ENCODE results near the gene SAMD14.

Gene SAMD14

DNA sequence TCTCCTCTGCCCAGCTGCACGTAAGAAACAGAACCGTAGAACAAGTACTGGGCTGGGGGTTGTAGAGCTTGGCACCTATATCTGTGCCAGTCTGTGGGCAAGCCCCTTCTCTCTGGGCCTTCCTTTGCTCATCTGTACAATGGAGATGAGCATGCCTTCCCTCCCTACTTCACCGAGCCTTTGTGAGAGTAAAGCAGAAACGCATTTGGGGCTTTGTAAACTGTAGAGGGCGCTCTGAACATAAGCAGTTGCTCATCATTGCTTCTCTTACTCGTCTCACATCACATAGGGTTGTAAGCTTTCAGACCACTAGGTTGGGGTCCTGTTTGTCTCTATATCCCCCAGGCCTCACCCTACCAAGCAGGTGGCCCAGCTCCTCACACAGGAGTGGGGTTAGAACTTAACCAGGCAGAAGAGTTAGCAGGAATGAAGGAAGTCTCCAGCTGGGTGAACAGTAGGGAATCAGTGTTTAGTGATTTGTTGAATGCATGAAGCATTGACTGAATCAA is 15.1 kb downstream of the SAMD14 start:
- in situ Hi-C loops (cut with HindIII; ENCODE audit: low sequenced_read_pairs): no loop called here

- in situ Hi-C loops (cut with HindIII; ENCODE audit: low sequenced_read_pairs): no loop called here
These were observed 15.6 kb downstream of the SAMD14 start for GRCh38 chr17:50114401-50114800.

DNA sequence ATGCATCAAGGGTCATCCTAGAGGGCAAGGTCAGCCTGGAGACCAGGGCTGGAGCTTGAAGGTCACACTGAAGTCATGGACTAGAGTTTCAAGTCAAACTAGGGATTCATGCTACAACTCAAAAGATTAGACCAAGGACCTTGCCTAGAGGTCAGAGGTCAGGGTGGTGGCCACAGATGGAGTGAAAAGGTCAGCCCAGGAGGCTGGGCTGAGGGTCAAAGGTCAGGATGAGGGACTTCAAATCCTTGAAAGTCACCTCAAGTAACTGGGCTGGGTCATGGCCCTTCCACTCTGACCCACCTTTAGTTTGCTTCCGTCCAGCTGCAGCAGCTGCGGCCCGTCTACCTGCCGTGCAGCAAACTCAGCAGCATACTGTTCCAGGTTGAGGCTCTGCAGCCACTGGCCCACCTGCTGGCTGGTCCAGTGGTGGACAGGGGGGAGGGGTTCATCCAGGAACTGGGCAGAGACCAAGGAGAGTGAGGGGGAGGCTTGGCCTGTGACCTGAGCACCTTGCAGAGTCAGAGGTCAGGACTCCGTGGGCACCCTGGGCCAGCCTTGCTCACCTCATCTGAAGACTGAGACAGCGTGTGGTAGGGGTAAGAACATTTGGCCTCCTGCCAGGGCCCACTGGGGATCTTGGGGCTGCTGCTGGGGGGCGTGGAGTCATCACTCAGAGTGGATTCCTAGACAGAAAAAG is 16.2 kb downstream of the SAMD14 start:
- in situ Hi-C loops (cut with HindIII; ENCODE audit: low sequenced_read_pairs): no loop called here

GRCh38 chr17:50112694-50113093 is 17.3 kb downstream of the SAMD14 start:
- in situ Hi-C loops (cut with HindIII; ENCODE audit: low sequenced_read_pairs): no loop called here

- in situ Hi-C loops (cut with HindIII; ENCODE audit: low sequenced_read_pairs): no loop called here
These were observed 18.0 kb downstream of the SAMD14 start for GRCh38 chr17:50111673-50112655.

DNA sequence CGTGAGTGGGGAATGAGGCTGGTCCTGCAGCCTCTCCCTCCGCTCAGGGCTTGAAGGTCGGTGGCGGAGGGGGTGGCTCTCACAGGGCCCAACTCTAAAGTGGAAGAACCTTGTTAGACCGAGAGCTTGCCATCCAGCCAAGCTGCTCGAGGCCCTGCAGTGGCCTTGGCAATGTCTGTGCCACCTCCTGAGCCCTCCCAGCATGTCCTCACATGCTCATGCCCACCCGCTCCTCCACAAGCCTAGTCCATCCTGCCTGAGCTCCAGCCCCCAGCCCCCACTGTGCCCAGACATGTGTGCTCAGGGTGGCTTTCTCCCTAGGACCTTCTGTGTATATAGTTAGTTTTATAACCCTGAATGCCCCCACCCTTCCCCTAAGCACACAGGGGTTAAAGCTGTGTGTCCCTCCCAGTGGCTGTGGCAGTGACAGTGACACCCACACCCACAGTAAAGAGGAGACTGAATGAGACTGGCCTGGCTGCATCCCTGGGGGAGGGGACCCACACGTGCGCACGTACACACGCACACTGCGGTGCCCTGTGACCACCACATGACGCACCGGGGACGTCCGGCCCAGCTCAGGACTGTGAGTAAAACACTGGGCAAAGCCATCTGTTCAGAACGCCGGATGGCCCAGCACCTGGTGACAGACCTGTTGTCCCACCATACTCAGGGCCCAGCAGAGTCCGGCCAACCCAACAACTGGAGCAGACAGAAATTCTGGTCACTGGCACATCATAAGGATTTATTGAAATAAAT is 19.2 kb downstream of the SAMD14 start:
- in situ Hi-C loops (cut with HindIII; ENCODE audit: low sequenced_read_pairs): no loop called here

- in situ Hi-C loops (cut with HindIII; ENCODE audit: low sequenced_read_pairs): loop anchor here (5.0 kb wide), 1 partner anchor 93 kb away; the partner anchor contains the start of gene COL1A1
These were observed 20.2 kb downstream of the SAMD14 start for GRCh38 chr17:50109785-50110184.

DNA sequence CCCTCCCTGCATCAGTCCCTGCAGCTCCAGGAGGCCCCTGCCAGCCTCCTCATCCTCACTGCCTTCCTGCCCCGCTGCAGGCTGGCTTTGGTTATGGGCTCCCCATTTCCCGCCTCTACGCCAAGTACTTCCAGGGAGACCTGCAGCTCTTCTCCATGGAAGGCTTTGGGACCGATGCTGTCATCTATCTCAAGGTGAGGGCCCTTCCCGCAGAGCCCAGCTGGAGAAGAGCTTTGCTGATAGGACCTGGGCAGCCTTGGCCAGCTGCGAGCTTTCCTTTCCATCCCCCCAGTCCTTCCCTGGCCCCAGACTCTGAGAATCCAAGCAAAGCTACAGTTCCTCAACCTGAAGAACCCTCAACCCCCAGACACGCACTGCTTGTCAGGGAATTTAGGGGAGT is 20.8 kb downstream of the SAMD14 start:
- in situ Hi-C loops (cut with HindIII; ENCODE audit: low sequenced_read_pairs): loop anchor here (5.0 kb wide), 1 partner anchor 93 kb away; the partner anchor contains the start of gene COL1A1

GRCh38 chr17:50108556-50108955 is 21.4 kb downstream of the SAMD14 start:
- in situ Hi-C loops (cut with HindIII; ENCODE audit: low sequenced_read_pairs): loop anchor here (5.0 kb wide), 1 partner anchor 94 kb away; the partner anchor contains the start of gene COL1A1

- in situ Hi-C loops (cut with HindIII; ENCODE audit: low sequenced_read_pairs): loop anchor here (5.0 kb wide), 1 partner anchor 94 kb away; the partner anchor contains the start of gene COL1A1
These were observed 22.1 kb downstream of the SAMD14 start for GRCh38 chr17:50107790-50108414.

GRCh38 chr17:50106393-50107131 is 23.4 kb downstream of the SAMD14 start:
- in situ Hi-C loops (cut with HindIII; ENCODE audit: low sequenced_read_pairs): loop anchor here (5.0 kb wide), 1 partner anchor 96 kb away; the partner anchor contains the start of gene COL1A1

DNA sequence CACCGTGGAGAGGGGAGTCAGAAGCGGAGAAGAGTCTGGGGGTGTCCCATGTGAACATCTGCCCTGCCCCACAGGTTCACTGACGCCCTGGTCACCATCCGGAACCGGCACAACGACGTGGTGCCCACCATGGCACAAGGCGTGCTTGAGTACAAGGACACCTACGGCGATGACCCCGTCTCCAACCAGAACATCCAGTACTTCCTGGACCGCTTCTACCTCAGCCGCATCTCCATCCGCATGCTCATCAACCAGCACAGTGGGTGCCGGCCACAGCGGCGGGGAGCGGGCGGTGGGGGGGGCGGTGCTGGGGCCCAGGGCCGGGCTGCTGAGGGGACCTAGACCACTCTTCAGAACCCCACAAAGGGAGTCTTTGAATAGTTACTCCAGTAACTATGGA is 24.1 kb downstream of the SAMD14 start:
- in situ Hi-C loops (cut with HindIII; ENCODE audit: low sequenced_read_pairs): loop anchor here (5.0 kb wide), 1 partner anchor 96 kb away; the partner anchor contains the start of gene COL1A1

GRCh38 chr17:50103941-50104340 is 26.0 kb downstream of the SAMD14 start:
- in situ Hi-C loops (cut with HindIII; ENCODE audit: low sequenced_read_pairs): no loop called here

DNA sequence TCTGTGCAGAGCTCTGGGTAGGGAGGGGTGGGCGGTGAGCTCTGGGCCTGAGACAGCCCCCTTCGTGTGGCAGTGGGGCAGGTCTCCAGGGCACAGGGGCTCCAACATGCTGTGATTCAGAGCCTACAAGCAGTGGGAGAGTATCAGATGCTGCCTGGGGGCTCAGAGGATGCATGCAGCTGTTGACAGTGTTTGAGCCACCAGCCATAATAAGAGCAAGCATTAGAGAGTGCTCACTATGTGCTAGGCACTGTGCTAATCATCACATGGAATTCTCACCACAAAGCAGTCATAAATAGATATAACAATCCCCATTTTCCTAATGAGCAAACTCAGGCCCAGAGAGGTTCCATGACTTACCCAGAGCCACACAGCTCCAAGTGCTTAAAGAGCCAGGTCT is 26.7 kb downstream of the SAMD14 start:
- in situ Hi-C loops (cut with HindIII; ENCODE audit: low sequenced_read_pairs): no loop called here

DNA sequence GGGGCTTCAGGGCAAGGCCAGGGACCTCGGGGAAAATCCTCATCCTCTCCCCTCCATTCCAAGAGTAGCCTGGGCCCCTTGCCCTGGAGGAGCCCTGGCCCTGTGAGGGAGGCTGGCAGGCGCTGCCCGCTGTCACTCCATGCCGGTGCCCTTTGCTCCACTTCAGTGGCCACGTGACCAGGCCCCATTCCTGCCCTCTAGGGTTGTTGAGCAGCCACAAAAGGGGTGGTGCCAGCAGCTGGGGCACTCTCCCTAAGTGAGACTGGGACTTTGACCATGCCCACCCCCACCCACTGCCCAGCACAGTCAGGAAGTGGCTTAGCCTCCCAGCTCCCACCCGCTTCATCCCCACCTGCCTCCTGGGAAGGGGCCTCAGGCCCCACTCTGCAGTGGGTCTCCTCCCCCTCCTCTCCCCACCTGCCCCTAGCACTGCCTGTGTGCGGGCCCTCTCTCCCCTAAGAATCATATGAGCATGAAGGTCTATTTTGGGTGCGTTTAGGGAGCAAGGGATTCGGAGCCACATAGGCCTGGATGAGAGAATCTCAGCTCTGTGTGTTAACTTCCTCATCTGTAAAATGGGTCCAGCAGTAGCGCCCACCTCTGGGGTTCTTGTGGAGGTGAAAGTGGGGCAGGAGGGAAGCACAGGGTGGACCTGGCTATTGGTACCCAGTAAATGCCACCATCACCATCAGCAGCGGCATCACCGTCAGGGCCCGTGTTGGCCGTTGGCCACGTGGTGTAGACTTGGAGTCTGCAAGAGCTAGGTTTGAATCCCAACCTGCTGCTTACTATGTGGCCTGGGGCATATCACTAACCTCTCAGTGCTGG is 27.6 kb downstream of the SAMD14 start:
- in situ Hi-C loops (cut with HindIII; ENCODE audit: low sequenced_read_pairs): no loop called here

GRCh38 chr17:50101346-50102163 is 28.4 kb downstream of the SAMD14 start:
- in situ Hi-C loops (cut with HindIII; ENCODE audit: low sequenced_read_pairs): no loop called here

- in situ Hi-C loops (cut with HindIII; ENCODE audit: low sequenced_read_pairs): no loop called here
These were observed 29.0 kb downstream of the SAMD14 start for GRCh38 chr17:50100921-50101345.

DNA sequence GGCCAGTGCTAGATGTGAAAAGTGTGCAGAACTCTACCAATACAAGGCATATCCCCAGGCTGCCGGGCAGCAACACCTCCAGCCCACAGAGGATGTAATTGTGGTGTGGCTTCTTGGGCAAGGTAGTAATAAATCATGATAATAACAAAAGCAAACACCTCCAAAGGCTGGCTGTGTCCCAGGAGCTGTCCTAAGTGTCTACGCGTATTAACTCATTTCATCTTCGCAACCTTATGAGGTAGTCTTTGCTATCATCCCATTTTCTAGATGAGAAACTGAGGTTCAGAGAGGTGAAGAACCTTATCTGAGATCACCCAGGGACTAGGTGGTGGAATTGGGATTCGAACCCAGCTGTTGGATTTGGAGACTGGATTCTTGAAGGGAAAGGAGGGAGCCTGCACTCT is 29.5 kb downstream of the SAMD14 start:
- in situ Hi-C loops (cut with HindIII; ENCODE audit: low sequenced_read_pairs): no loop called here
